SK-N-SH treated with all-trans-retinoic acid at 6 μM for 48 hours (cell line): ENCODE data around the gene LGALS7.

Source experiments
- ATAC-seq: fragments of 200-7000 bp; cut with Tn5 transposase; 3 replicates; pipeline ENCODE4 v1.9.1; 2020; ENCODE audit warnings: mild to moderate bottlenecking, moderate library complexity
- CREB5 ChIP-seq: fragments of 250-450 bp; sonication (Bioruptor Pico); IDR thresholded peaks from 2 replicates; pipeline ENCODE4 v1.5.1; 2020; ENCODE audit warnings: low read depth, mild to moderate bottlenecking, moderate library complexity
- CSRNP3 ChIP-seq: fragments of 250-450 bp; sonication (Bioruptor Pico); IDR thresholded peaks from 2 replicates; pipeline ENCODE4 v1.5.1; 2021; ENCODE audit warnings: mild to moderate bottlenecking, moderate library complexity
- ESRRG ChIP-seq: fragments of 250-450 bp; sonication (Bioruptor Pico); IDR thresholded peaks from 2 replicates; pipeline ENCODE4 v1.6.1; 2021; ENCODE audit warnings: mild to moderate bottlenecking
- GLIS3 ChIP-seq: fragments of 250-450 bp; sonication (Bioruptor Pico); IDR thresholded peaks from 2 replicates; pipeline ENCODE4 v1.5.0; 2020; ENCODE audit warnings: mild to moderate bottlenecking, moderate library complexity
- ISL1 ChIP-seq: fragments of 250-450 bp; sonication (Bioruptor Pico); IDR thresholded peaks from 2 replicates; pipeline ENCODE4 v2.1.2; 2022; ENCODE audit warnings: mild to moderate bottlenecking, moderate library complexity
- OSR1 ChIP-seq: fragments of 250-450 bp; sonication (Bioruptor Pico); IDR thresholded peaks from 2 replicates; pipeline ENCODE4 v1.8.0; 2022; ENCODE audit warnings: moderate library complexity, mild to moderate bottlenecking, inconsistent platforms
- POU6F1 ChIP-seq: fragments of 250-450 bp; sonication (Bioruptor Pico); IDR thresholded peaks from 2 replicates; pipeline ENCODE4 v1.8.0; 2021; ENCODE audit warnings: low read depth, mild to moderate bottlenecking, moderate library complexity, borderline replicate concordance
- PPARA ChIP-seq: fragments of 250-450 bp; sonication (Bioruptor Pico); IDR thresholded peaks from 2 replicates; pipeline ENCODE4 v1.5.0; 2020; ENCODE audit warnings: mild to moderate bottlenecking, borderline replicate concordance
- RARB ChIP-seq: fragments of 250-450 bp; sonication (Bioruptor Pico); IDR thresholded peaks from 2 replicates; pipeline ENCODE4 v1.8.0; 2021; ENCODE audit warnings: mild to moderate bottlenecking, moderate library complexity
- SNAI2 ChIP-seq: fragments of 250-450 bp; sonication (Bioruptor Pico); IDR thresholded peaks from 2 replicates; pipeline ENCODE4 v1.5.0; 2020; ENCODE audit warnings: mild to moderate bottlenecking, moderate library complexity
- TCF4 ChIP-seq: fragments of 250-450 bp; sonication (Bioruptor Pico); IDR thresholded peaks from 2 replicates; pipeline ENCODE4 v1.8.0; 2021; ENCODE audit warnings: mild to moderate bottlenecking, moderate library complexity, borderline replicate concordance
- TOX ChIP-seq: fragments of 250-450 bp; sonication (Bioruptor Pico); IDR thresholded peaks from 2 replicates; pipeline ENCODE4 v1.8.0; 2021; ENCODE audit warnings: mild to moderate bottlenecking, moderate library complexity, borderline replicate concordance
- TSHZ2 ChIP-seq: fragments of 250-450 bp; sonication (Bioruptor Pico); IDR thresholded peaks from 2 replicates; pipeline ENCODE4 v1.5.0; 2020; ENCODE audit warnings: mild to moderate bottlenecking, moderate library complexity
- ZC3H10 ChIP-seq: fragments of 250-450 bp; sonication (Bioruptor Pico); IDR thresholded peaks from 2 replicates; pipeline ENCODE4 v1.5.1; 2021; ENCODE audit warnings: mild to moderate bottlenecking, moderate library complexity
- ZFP3 ChIP-seq: fragments of 250-450 bp; sonication (Bioruptor Pico); IDR thresholded peaks from 2 replicates; pipeline ENCODE4 v1.5.0; 2020; ENCODE audit warnings: mild to moderate bottlenecking, moderate library complexity
- ZFP30 ChIP-seq: fragments of 450-650 bp; formaldehyde crosslinking; IDR thresholded peaks from 2 replicates; pipeline ENCODE4 v1.5.0; 2022; ENCODE audit warnings: mild to moderate bottlenecking, moderate library complexity
- ZNF565 ChIP-seq: fragments of 450-650 bp; formaldehyde crosslinking; conservative IDR thresholded peaks from 2 replicates; pipeline ENCODE4 v1.5.0; 2020; ENCODE audit warnings: low read depth, mild to moderate bottlenecking, moderate library complexity
- ZNF70 ChIP-seq: fragments of 450-650 bp; formaldehyde crosslinking; IDR thresholded peaks from 2 replicates; pipeline ENCODE4 v1.5.0; 2020; ENCODE audit warnings: mild to moderate bottlenecking, moderate library complexity
- ZNF8 ChIP-seq: fragments of 450-650 bp; formaldehyde crosslinking; IDR thresholded peaks from 2 replicates; pipeline ENCODE4 v1.5.0; 2020; ENCODE audit warnings: mild to moderate bottlenecking, moderate library complexity
- TF ChIP-seq, protein P1 (sequence below): fragments of 250-450 bp; sonication (Bioruptor Pico); IDR thresholded peaks from 2 replicates; pipeline ENCODE4 v1.8.0; 2020; ENCODE audit warnings: mild to moderate bottlenecking, moderate library complexity, borderline replicate concordance

LGALS7 gene

DNA sequence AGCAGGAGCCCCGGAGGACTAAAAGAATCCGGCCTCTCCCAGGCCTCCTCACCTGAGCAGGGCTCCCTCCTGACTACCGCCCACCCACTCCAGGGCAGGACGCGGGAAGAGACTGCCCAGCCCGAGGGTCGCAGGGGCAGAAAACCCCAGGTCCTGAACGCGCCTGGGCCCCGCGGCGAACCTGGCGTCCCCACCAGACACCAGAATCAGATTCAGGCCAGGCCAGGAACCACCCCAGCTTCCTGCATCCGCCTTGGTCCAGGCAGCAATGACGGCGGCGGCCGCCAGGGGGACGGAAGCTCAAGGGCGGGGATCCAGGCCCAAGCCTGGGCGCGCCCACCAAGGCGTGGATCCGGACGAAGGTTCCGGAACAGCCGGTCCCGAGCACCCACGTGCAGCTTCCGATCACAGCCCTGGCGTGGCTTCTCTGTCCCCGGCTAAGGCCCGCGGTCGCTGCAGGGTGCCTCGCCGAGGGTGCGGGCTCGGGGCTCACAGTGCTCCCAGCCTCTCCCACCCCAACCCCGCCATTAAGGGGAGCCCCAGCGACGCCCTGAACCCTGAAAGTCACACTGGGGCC lies 3.6 kb downstream of the LGALS7 start:
- no peak for TF ChIP-seq TCF4 (CRISPR knock-in tag)
- TF ChIP-seq OSR1 (CRISPR knock-in tag), result no peak
- no peak for TF ChIP-seq CSRNP3
- TF ChIP-seq PPARA (CRISPR knock-in tag), result no peak
- no peak for TF ChIP-seq ZFP30
- TF ChIP-seq, protein P1, sequence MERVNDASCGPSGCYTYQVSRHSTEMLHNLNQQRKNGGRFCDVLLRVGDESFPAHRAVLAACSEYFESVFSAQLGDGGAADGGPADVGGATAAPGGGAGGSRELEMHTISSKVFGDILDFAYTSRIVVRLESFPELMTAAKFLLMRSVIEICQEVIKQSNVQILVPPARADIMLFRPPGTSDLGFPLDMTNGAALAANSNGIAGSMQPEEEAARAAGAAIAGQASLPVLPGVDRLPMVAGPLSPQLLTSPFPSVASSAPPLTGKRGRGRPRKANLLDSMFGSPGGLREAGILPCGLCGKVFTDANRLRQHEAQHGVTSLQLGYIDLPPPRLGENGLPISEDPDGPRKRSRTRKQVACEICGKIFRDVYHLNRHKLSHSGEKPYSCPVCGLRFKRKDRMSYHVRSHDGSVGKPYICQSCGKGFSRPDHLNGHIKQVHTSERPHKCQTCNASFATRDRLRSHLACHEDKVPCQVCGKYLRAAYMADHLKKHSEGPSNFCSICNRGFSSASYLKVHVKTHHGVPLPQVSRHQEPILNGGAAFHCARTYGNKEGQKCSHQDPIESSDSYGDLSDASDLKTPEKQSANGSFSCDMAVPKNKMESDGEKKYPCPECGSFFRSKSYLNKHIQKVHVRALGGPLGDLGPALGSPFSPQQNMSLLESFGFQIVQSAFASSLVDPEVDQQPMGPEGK (CRISPR knock-in tag), result no peak
- ATAC-seq, result peak; percentile 77

- no peak for ATAC-seq
Measured at GRCh38 chr19:38766276-38767047, 6.9 kb downstream of the LGALS7 start.

More at GRCh38 chr19:38766276-38767047, 6.9 kb downstream of the LGALS7 start:
- TF ChIP-seq, protein P1 (CRISPR knock-in tag), result no peak
- no peak for TF ChIP-seq ZNF70 (CRISPR knock-in tag)
- no peak for TF ChIP-seq OSR1 (CRISPR knock-in tag)
- no peak for TF ChIP-seq TOX
- TF ChIP-seq TCF4 (CRISPR knock-in tag), result no peak
- TF ChIP-seq ESRRG (CRISPR knock-in tag), result no peak
- TF ChIP-seq PPARA (CRISPR knock-in tag), result no peak
- no peak for TF ChIP-seq ZNF565 (CRISPR knock-in tag)
- no peak for TF ChIP-seq SNAI2 (CRISPR knock-in tag)
- no peak for TF ChIP-seq POU6F1
- no peak for TF ChIP-seq ZNF8 (CRISPR knock-in tag)
- TF ChIP-seq ZFP3 (CRISPR knock-in tag), result no peak
- TF ChIP-seq TSHZ2, result no peak
- TF ChIP-seq CSRNP3, result no peak
- no peak for TF ChIP-seq CREB5 (CRISPR knock-in tag)
- no peak for TF ChIP-seq ZC3H10 (CRISPR knock-in tag)
- no peak for TF ChIP-seq ISL1 (CRISPR knock-in tag)
- TF ChIP-seq RARB (CRISPR knock-in tag), result no peak
- no peak for TF ChIP-seq GLIS3 (CRISPR knock-in tag)
